Hematopoietic multipotent progenitor cell (in vitro differentiated cells): ENCODE measurements around the gene CLOCK. TPM values are rescaled to one million over a fixed set of nuclear protein-coding genes. Genes with fewer than 3 reads are reported as not detected.
A peak's percentile ranks its signal among the peaks of the same experiment; 100 is the strongest.
"Not testable (repeated sequence)": the region's sequence is repeated elsewhere in the genome, so short reads cannot be mapped to it uniquely, and the experiment has no call there.

Experiments
- DNase-seq, 3 donors: peaks; one replicate each; pipeline ENCODE4 v3.0.0-alpha.2; 2011 to 2015; ENCODE audit warnings: low read depth in 2 of 3, low spot score in 2 of 3
- total RNA-seq: library from RNA; depleted of rRNA; stranded (reverse); fragments of >200 nt; gene quantifications from one replicate; pipeline ENCODE4 v1.2.3, GENCODE V29; 2012

CLOCK gene, protein sequence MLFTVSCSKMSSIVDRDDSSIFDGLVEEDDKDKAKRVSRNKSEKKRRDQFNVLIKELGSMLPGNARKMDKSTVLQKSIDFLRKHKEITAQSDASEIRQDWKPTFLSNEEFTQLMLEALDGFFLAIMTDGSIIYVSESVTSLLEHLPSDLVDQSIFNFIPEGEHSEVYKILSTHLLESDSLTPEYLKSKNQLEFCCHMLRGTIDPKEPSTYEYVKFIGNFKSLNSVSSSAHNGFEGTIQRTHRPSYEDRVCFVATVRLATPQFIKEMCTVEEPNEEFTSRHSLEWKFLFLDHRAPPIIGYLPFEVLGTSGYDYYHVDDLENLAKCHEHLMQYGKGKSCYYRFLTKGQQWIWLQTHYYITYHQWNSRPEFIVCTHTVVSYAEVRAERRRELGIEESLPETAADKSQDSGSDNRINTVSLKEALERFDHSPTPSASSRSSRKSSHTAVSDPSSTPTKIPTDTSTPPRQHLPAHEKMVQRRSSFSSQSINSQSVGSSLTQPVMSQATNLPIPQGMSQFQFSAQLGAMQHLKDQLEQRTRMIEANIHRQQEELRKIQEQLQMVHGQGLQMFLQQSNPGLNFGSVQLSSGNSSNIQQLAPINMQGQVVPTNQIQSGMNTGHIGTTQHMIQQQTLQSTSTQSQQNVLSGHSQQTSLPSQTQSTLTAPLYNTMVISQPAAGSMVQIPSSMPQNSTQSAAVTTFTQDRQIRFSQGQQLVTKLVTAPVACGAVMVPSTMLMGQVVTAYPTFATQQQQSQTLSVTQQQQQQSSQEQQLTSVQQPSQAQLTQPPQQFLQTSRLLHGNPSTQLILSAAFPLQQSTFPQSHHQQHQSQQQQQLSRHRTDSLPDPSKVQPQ
- total RNA-seq, result 6.2 TPM

DNA sequence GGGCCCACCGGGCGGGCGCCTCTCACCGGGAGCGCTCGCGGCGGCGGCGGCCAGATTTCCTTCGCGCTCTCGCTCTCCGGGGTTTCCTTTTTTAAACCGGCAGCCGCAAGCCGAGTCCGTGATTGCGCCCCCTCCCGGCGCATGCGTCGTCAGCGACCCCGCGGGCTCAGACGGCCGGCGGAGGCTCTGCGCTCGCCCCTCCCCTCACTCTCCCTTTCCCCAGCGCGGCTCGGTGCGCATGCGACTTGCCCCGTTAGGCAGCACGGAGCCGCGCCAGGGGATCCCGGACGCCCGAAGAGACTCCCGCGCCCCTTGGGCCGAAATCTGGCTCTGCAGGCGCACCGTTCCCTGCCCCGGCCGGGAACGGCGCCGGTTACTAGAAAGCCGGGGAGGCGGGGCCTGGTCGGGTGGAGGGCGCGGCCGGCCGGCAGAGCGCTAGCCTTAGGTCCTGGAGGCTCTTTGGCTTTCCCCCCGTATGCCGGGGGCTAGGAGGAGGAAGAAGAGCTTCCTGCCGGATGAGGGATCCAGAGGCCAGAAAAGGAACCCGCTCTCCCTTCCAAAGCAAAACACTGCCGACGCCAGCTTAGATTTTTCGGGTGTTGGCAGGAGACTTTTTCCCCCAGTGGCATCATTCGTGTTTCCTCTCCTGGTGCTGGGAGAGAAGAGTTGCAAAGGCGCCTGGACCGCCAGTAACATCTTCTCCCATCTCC lies at the start of gene CLOCK:
Gene CLOCK, minus strand, starts transcription at position 154 of the 710 bp plus-strand sequence. CDS start 64,124 bp downstream, outside the sequence.
- peak; percentile 81 to 89 (median 87) for DNase-seq

- DNase-seq, result no peak
Measured at GRCh38 chr4:55592014-55592413, 45.3 kb upstream of the CLOCK start, which contains the start of gene PDCL2. PDCL2 (minus strand) TSS chr4:55592245; CDS start chr4:55592109, 136 bp downstream.

GRCh38 chr4:55588160-55588559 lies 41.5 kb upstream of the CLOCK start:
- no peak for DNase-seq

- not testable (repeated sequence) for DNase-seq
Measured at GRCh38 chr4:55582773-55583172, 36.1 kb upstream of the CLOCK start.

DNA sequence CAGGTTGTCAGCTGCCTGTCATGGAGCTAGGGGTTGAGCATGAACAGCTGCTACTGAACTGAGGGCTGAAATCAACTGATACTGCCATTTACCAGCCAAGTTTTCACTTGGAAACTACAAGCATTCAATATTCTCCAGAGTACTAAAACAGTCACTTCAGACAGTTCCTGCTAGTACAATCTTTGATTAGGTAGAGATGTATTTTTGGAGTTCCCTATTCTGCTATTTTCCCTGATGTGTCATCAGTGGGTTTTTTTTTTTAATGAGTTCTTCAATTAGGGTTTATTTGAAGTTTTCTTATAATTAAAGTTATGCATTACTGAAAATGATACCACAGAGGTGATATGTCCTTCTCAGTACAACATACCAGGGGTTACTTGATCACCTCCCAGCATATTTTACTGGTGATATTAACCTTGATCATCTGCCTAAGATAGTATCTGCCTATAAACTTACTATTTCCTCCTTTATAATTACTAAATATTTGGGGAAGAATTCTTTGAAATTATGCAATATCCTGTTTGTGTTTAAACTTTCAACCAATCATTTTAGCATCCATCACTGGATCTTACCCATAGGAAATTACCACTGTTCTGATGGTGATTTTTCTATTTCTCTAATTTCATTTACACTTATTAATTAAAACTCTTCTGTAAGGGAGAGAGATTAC lies 31.8 kb upstream of the CLOCK start:
- no peak for DNase-seq

DNA sequence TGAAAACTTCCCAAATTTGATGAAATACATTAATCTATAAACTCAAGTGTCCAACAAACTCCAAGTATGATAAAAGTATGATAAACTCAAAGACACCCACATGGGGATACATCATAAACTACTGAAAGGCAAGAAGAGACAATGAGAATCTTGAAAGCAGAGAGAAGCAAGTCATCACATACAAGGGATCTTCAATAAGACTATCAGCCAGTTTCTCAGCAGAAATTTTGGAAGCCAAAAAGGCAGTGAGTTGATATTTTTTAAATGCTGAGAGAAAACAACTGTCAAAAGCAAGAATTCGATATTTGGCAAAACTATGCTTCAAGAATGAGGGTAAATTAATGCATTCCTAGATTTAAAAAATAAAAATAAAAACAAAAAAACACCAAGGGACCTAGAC lies 28.8 kb upstream of the CLOCK start:
- DNase-seq, result no peak

DNA sequence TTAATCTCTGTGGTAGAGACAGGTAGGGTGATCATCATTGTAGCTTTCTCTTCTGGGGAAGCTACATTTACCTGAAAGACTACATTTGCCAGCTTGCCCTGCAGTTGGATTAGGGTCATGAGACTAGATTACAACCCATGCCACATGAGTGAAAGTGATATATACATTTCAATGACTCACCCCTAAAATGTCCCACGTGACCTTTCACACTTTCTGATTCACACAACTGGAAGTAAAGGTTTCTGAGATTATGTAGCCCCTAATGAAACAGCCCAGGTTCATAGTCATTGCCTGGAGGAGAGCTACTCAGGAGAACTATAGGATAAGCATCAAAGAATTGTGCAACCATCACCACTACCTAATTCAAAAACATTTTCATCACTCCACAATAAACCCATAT lies 27.5 kb upstream of the CLOCK start:
- DNase-seq, result no peak

GRCh38 chr4:55571806-55572205 lies 25.1 kb upstream of the CLOCK start:
- no peak for DNase-seq

- DNase-seq, result no peak
Measured at GRCh38 chr4:55568905-55569504, 22.3 kb upstream of the CLOCK start.

DNA sequence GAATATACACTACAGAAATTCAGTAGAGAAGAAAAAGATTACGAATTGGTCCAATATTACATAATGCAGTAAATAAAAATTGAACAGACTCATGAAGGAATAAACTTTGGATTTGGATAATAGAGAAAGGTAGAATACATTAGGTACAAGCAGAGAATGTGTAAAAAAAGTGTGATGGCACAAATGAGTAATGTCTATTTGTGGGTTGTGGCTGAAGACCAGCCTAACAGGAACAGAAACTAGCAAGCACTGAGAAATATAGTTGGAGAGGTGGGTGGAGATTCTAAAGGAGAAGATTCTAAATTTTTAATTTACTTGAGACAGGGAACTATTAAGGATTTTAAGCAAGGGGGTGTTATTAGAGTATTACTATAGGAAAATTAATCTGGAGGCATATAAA lies 15.2 kb upstream of the CLOCK start:
- peak in 1 of 3 donors; percentile 12 for DNase-seq

DNA sequence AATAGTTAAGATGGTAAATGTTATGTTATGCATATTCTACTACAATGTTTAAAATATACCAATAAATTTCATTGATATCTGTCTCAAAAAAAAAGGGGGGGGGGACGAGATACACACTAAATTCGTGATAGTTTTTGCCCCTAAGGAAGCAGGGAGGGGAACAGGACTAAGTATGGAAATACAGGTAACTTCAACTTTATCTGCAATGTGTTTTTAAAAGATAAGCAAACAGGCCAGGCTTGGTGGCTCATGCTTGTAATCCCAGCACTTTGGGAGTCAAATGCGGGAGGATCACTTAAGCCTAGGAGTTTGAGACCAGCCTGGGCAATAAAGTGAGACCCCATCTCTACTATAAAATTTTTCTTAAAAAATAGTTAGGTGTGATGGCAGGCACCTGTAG lies 13.4 kb upstream of the CLOCK start:
- no peak for DNase-seq

DNA sequence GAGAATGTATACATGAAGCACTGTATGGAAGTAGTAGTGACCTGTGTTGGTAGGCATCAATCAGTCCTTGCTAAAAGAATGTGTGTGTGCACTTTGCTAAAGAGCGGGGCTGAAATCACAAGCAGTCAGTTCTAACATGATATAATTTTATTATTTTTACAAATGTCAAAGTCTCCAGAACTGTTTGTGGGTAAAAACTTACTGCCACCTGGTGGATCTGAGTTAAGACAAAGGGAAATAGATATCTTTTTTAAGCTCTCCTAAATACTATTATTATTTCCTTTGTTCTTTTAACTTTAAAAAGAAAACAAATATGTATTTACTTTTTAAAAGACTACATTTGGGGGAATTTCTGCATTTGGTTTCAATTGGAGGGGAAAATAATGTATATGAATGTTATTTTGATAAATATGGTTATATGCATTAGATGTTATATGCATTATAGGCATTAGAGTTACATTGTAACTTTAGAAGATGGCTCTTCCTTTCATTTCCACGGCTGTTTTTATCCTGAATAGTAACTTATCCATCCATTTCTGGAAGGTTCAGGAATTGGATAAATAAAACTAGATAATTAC lies 7.8 kb upstream of the CLOCK start:
- DNase-seq, result peak in 2 of 3 donors; percentile 25 to 67

DNA sequence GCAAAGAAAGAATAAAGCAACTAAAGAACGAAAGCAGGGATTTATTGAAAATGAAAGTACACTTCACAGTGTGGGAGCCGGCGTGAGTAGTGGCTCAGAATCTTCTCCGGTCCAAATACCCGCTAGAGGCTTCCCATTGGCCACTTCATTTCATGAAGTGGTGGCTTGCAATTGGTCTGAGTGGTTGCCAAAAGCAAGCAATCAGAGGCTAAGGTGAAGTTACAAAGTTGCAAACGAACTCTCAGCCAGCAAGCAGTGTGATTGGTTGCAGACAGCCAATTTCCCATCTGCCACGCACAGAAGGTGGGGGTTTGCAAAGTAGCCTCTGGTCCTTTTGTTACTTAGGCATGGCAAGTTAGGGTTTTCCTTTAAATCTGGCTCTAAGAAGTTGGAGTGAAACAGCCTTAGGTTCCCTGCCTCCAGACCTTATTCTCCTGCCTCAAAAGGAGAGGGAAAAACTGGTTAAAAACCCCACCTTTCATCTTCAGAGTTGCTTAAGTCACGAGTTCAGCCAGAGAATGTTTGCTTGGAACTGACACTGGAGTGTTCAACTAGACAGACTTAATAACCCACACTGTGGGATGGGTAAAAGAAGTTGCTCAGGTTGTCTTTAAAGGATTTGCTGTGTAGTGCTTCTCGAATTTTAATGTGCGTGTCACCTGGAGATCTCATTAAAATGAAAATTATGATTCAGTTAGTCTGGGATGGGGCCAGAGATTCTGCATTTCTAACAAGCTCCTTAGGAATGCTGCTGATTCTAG lies 6.9 kb upstream of the CLOCK start:
- DNase-seq, result peak in 1 of 3 donors; percentile 19

DNA sequence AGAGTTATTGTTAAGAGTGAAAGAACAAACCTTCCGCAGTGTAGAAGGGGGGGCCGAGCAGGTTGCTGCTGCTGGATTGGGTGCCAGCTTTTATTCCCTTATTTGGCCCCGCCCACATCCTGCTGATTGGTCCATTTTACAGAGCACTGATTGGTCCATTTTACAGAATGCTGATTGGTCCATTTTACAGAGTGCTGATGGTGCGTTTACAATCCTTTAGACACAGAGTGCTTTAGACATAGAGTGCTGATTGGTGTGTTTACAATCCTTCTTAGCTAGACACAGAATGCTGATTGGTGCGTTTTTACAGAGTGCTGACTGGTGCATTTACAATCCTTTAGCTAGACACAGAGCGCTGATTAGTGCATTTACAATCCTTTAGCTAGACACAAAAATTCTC lies 5.3 kb upstream of the CLOCK start:
- DNase-seq, result not testable (repeated sequence)

DNA sequence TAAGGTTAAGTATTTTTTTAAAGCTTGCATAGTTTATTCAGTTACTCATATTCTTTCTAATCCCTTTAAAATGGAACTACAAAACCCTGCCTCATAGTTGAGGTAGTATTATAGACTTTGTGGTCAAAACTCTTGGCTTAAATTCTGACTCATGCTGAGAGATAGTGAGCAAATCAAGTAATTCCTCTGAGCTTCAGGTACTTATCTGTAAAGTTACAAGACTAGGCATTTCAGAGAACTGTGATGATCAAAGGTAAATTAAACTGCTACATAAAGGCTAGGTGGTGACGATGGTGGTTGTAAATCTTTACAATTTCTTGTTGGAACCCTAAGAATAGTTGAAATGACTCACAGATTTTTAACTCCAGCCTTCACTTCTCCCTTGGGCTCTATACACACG lies 3.2 kb upstream of the CLOCK start:
- DNase-seq, result no peak

- DNase-seq, result no peak
Measured at GRCh38 chr4:55547918-55548317, 1.2 kb upstream of the CLOCK start.

- no peak for DNase-seq
Measured at GRCh38 chr4:55547466-55547770, 709 bp upstream of the CLOCK start.

DNA sequence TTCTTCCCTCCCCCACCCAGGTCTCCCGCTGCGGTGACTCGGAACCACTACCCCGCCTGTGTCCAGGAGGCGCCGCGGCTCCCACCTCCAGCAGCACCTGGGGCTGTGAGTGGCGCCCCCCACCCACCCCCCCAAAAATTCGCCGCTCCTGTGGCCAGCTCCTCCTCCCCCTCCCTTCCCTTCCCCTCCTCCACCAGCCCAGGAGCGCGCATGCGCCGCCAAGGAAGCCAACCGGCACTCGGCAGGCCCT lies 278 bp downstream of the CLOCK start:
- DNase-seq, result no peak
